Sciatic nerve (tissue), 2 donors: ENCODE measurements around the gene PIK3CD. TPM values are rescaled to one million over a fixed set of nuclear protein-coding genes. Genes with fewer than 3 reads are reported as not detected.
A peak's percentile ranks its signal among the peaks of the same experiment; 100 is the strongest.
"Not testable (repeated sequence)": the region's sequence is repeated elsewhere in the genome, so short reads cannot be mapped to it uniquely, and the experiment has no call there.

Source experiments
- ATAC-seq: fragments of 200-7000 bp; cut with Tn5 transposase; one replicate; pipeline ENCODE4 v1.9.1; 2020; ENCODE audit warnings: mild to moderate bottlenecking, moderate library complexity
- DNase-seq: peaks from one replicate; pipeline ENCODE4 v3.0.0-alpha.2; 2020; ENCODE audit warnings: low spot score
- intact Hi-C: fragments of 100-400 bp; cut with DNase I; formaldehyde crosslinking; loops from one replicate; pipeline ENCODE4 v1.14.2; 2022
- total RNA-seq: library from RNA; stranded (reverse); fragmentation: NEBNext Ultra II Directional; extraction: Animal tissue kit (Norgen Biotek cat#: 25700); gene quantifications from one replicate; pipeline ENCODE4 v1.2.1, GENCODE V29; 2021
- donor health status: DM: no; HTN: no; CAD: no.
- donor health status: DM: no; HTN: no; CAD: no.

Gene PIK3CD
- total RNA-seq, 1 donor from 2014 or later: 17.9 TPM

DNA sequence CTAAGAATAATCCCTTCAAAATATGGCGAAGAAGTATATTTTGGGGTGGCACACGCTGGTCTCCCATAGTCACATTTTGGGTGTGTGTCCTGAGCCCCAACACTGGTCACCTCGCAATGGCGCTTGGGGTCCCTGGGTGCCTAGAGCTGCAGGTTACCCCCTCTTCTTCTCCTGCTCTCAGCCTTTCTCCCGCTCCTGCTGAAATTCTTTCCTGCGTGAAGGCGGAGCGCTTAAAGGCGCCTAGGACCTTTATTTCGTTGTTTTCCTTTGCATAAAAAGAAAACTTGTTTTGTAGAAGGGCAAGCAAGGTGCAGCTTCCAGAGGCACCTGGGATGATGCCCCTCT is 339 bp upstream of the PIK3CD start:
- DNase-seq (no peak), ATAC-seq (no peak)
- intact Hi-C loops: no loop called here

- DNase-seq (peak; percentile 65), ATAC-seq (no peak)
- intact Hi-C loops: no loop called here
These were observed 1.1 kb downstream of the PIK3CD start for GRCh38 chr1:9652379-9653209.

DNA sequence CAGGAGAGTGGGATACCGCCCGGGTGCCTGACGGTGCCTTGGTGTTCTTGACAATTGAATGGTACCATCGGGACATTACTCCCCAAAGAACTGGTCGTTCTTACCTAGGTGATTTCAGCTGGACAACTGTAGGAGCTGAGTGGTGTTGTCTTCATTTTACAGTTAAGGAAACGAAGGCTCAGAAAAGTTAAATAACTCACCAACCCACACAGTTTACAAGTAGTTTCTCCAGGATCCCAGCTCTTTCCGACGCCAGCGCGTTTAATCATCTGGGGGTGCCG is 1.6 kb downstream of the PIK3CD start:
- no peak for DNase-seq
- ATAC-seq: no peak
- intact Hi-C loops: no loop called here

GRCh38 chr1:9653491-9654050 is 2.0 kb downstream of the PIK3CD start:
- ATAC-seq (no peak), DNase-seq (no peak)
- intact Hi-C loops: no loop called here

DNA sequence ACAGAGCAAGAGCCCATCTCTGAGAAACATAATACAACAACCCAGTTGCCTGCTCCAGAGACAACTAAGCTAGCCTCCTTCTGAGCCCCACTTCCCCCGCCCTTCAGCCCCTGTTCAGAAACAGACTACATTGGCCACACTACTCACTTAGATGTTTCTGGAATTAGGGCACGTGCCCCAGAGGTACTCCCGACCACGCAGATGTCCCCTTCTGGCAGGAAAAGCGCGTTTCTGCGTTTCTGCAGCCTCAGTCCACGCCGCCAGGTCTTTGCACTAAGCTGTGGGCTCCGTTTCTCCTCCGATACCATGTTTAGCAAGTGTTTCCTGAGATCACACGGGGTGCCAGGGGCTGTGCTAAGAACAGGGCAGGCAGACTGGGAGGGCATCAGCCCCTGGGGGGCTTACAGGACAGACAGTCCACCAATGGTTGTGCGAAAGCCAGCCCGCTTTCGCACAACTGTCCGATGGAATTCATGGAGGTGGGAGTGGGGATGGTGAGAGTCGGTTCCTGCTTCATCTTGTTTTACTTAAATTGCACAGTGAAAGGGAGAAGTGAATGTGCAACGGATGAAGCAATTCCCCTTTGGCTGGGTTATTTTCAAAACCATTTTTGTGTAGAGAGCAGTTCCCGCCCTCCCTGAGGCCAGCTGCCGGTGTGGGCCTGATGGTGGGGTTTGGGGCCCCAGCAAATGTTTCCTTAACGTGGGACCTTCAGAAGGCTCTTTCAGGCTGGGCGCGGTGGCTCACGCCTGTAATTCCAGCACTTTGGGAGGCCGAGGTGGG is 2.7 kb downstream of the PIK3CD start:
- DNase-seq (no peak), ATAC-seq (peak; percentile 40)
- intact Hi-C loops: no loop called here

DNA sequence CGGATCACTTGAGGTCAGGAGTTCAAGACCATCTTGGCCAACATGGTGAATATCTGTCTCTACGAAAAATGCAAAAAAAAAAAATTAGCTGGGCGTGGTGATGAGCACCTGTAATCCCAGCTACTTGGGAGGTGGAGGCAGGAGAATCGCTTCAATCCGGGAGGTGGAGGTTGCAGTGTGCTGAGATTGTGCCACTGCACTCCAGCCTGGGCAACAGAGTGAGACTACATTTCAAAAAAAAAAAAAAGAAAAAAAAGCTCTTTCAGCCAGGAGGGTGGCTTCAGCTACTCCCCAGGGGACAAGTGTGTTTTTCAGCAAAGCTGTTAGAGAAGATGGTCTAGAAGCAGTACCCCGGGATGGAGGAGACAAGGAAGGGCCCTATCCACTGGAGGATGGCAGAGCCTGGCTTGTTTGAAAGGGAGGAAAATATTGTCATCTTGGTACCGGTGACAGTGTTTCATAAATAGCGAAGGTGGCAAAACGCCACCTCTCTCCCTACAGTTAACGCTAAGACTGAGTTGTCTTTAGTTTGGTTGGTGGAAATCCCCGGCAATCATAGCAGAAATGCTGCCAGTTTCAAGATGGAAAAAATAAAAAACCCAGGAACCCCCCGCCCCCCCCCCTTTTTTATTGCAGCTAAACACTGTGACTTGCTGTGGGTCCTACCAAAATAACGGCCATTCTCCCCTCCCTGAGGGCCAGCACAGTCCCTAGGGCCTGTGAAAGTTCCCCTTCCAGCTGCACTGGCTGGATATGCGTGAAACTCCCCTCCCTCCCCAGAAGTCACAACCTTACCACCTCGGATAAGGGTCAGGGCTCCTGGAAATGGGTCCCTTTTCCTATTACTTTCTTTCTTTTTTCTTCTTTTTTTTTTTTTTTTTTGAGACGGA is 3.5 kb downstream of the PIK3CD start:
- no peak for ATAC-seq
- no peak for DNase-seq
- intact Hi-C loops: no loop called here

DNA sequence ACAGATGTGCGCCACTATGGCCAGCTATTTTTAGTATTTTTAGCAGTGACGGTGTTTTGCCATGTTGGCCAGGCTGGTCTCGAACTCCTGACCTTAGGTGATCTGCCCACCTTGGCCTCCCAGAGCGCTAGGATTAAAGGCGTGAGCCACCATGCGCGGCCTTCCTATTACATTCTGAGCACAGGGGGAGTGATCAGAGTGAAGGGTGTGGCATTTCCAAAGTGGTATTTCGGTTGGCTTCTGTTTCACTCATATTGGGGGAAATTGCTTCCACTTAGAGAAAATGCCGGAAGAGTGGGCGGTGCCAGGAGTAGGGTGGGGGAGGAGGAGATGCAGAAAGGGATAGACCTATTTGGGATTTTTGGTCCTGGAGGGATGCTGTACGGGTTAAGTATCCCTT is 4.3 kb downstream of the PIK3CD start:
- no peak for DNase-seq
- intact Hi-C loops: no loop called here
- no peak for ATAC-seq

- intact Hi-C loops: no loop called here
- DNase-seq (no peak), ATAC-seq (no peak)
These were observed 6.0 kb downstream of the PIK3CD start for GRCh38 chr1:9657521-9658032.

- DNase-seq (no peak), ATAC-seq (no peak)
- intact Hi-C loops: no loop called here
These were observed 6.7 kb downstream of the PIK3CD start for GRCh38 chr1:9658199-9658598.

DNA sequence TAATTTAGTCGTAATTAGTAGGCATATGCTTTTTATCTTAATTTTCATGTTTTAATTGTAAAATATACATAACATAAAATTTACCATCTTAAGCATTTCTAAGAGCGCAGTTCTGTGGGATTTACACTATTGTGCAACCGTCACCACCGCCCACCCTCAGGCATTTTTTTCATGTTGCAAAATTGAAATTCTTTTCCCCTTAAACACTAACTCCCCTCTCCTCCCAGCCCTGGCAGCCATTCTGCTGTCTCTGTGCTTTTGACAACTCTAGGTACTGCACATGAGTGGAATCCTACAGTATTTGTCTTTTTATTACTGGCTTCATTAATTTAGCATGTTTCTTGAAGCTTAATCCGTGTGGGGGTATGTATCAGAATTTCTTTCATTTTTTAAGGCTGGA is 7.8 kb downstream of the PIK3CD start:
- no peak for DNase-seq
- intact Hi-C loops: no loop called here

DNA sequence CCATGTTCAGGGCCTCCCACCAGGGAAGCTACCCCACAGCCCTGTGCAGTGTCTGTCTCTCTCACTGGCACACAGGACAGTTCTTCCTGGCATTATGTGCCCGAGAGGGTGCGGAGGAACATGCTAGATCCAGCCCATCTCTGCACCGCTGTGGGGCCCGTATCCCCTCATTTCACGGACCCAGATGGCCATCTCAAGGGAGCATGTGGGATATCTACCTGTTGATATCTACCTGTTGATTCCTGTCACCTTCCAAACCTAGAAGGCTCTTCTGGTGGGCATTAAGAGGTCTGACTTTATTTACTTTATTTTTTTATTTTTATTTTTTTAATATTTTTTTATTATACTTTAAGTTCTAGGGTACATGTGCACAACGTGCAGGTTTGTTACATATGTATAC is 11.7 kb downstream of the PIK3CD start:
- intact Hi-C loops: no loop called here
- ATAC-seq (no peak), DNase-seq (no peak)

More for the DNA sequence above, 7.8 kb downstream of the PIK3CD start:
- ATAC-seq: no peak

GRCh38 chr1:9665193-9665592 is 13.7 kb downstream of the PIK3CD start:
- DNase-seq: no peak
- intact Hi-C loops: no loop called here
- ATAC-seq: no peak

DNA sequence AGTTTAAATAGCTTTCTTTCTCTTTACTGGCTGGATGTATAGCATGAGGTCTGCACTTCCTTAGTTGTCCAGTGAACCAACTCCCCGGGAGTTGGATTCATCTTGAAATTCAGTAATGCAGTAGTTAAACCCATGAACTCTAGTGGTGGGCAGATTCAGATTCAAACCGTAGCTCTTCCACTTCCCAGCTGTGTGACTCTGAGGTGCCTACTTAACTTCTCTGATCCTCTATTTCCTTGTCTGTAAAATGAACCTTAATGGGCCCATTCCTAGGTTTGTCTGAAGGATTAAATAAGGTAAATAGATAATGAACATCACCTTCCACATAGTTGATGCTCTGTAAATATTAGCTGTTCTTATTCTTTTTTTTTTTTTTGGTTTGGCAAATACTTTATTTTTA is 16.5 kb downstream of the PIK3CD start:
- intact Hi-C loops: no loop called here
- ATAC-seq (no peak), DNase-seq (no peak)

DNA sequence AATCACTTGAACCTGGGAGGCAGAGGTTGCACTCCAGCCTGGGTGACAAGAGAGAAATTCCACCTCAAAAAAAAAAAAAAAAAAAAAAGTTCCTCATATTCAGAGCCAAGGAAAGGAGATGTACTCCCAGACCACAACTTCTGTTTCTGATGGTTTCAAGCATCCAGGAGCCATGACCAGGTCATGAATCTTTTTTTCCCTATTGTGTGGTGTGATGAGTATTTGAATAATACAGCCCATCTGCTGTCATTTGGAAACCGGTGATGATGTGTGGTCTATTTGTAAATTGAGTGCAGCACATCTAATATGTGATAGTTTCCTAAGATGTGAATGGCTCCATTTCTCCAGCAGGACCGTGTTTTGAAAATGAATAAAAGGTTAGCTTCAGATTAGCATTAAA is 18.6 kb downstream of the PIK3CD start:
- ATAC-seq (no peak), DNase-seq (no peak)
- intact Hi-C loops: no loop called here

DNA sequence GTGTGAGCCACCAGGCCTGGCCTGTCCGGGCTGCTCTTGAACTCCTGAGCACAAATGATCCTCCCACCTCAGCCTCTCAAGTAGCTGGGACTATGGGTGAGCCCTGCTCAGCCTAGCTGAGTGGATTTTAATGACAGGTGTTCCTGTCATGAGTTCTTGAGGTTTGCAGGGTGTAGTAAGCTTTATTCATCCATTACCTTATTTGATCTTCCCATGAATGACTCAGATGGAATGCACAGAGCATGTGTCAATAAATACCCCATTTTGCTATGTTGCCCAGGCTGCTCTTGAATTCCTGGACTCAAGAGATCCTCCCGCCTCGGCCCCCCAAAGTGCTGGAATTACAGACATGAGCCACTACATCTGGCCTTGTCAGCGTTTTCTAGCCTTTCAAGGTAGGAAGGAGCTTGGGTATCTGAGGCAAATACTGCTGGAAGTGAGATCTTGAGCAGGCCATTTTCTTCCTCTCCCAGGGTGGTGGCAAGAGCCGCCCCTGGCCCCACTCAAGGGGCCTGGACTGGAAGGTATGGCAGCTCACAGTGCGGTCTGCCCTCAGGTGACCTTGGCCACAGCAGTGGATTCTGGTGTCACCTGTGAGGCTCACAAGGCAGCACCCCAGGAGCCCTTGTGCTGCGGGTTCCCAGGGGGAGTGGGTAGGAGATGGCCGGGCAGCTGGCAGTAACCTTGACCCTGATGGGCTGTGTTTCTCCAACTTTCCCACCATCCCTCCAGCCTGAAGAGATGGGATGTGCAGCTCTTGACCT is 20.0 kb downstream of the PIK3CD start:
- intact Hi-C loops: no loop called here
- DNase-seq (no peak), ATAC-seq (no peak)

GRCh38 chr1:9672444-9672843 is 20.9 kb downstream of the PIK3CD start:
- no peak for DNase-seq
- intact Hi-C loops: no loop called here
- ATAC-seq: no peak

- ATAC-seq: no peak
- no peak for DNase-seq
- intact Hi-C loops: no loop called here
These were observed 23.9 kb downstream of the PIK3CD start for GRCh38 chr1:9675393-9675792.

DNA sequence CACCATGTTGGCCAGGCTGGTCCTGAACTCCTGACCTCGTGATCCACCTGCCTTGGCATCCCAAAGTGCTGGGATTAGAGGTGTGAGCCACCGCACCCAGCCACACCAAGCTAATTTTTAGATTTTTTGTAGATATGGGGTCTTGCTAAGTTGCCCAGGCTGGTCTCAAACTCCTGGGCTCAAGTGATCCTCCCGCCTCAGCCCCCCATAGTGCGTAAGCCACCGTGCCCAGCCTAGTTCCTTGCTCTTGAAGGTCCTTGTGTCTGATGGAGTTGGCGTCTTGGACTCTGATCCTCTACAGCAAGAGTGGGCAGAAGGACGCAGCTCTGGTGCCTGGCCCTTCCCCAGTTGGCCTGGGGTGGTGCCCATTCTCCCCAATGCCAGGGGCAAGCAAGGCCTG is 24.6 kb downstream of the PIK3CD start:
- ATAC-seq, intact Hi-C loops, DNase-seq: not testable (repeated sequence)
